ENCODE results near the gene GXYLT1. TPM values are rescaled to one million over a fixed set of nuclear protein-coding genes. Genes with fewer than 3 reads are reported as not detected.
"Not testable (repeated sequence)": the region's sequence is repeated elsewhere in the genome, so short reads cannot be mapped to it uniquely, and the experiment has no call there.

GXYLT1 gene, protein sequence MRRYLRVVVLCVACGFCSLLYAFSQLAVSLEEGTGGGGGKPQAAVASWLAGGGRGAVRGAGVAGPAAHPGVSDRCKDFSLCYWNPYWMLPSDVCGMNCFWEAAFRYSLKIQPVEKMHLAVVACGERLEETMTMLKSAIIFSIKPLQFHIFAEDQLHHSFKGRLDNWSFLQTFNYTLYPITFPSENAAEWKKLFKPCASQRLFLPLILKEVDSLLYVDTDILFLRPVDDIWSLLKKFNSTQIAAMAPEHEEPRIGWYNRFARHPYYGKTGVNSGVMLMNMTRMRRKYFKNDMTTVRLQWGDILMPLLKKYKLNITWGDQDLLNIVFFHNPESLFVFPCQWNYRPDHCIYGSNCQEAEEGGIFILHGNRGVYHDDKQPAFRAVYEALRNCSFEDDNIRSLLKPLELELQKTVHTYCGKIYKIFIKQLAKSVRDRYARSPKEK
- total RNA-seq (10 to 100 TPM; 28.5 to 29.9 TPM), polyA plus RNA-seq (ENCODE audit: insufficient read depth, low read depth, low replicate concordance) (13.7 TPM)
- long read RNA-seq, donor 1, full-length matches to known transcripts = 8 of 8 reads
- long read RNA-seq, donor 1, partial matches to known transcripts = 0 of 8 reads
- long read RNA-seq, donor 1, other reads (novel, unspliced or antisense) = 0 of 8 reads
- long read RNA-seq, donor 2, full-length matches to known transcripts = 6 of 6 reads
- long read RNA-seq, donor 2, partial matches to known transcripts = 0 of 6 reads
- long read RNA-seq, donor 2, other reads (novel, unspliced or antisense) = 0 of 6 reads

DNA sequence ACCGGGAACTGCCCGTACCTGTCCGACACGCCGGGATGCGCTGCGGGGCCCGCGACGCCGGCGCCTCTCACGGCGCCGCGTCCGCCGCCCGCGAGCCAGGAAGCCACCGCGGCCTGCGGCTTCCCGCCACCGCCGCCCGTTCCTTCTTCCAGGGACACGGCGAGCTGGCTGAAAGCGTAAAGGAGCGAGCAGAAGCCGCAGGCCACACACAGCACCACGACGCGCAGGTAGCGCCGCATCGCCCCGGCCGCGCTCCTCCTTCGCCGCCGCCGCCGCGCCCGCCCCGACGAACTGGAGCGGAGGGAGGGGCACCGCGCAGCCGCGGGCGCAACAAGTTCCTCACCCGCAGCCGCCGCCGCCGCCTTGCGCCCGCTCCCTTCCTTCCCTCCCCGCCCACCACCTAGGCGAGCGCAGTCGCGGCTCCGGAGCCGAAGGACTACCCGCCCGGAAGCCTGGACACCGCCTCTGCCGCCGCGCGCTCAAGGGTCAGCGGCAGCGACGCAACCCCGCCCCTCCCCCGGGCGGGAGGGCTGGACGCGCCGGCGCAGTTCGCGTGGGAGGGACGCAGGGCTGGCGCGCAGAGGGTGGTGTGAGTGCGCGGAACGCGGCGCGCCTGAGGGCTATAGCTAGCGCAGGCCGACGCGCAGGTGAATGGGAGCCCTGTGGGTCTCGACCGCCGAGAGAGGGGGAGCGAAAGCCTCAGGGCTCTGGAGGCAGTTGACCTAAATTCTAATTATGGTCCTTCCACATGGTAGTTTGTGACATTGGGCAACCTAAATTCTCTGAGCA is at the start of gene GXYLT1:
Gene GXYLT1, minus strand, starts transcription at position 467 of the 789 bp plus-strand sequence. Its CDS starts 228 bp downstream, at position 239.
- DNase-seq = peak; percentile 92
- Histone ChIP-seq H3K4me3 (peak within 1 kb of the TSS; percentile 82 to 93), H3K9me3 (no peaks in the 10 kb centered on the region), H3K27me3 (no peaks in the 10 kb centered on the region), H3K4me1 (peaks cover 26% of the 10 kb centered on the region), H3K36me3 (ENCODE audit: low read depth, missing control alignments) (no peaks in the 10 kb centered on the region), H3K27ac (peak within 1 kb of the TSS; percentile 87 to 94)
- intact Hi-C loops (cut with DNase I; ENCODE audit: low total_unique reads) = no loop called here
- 0 to 1% methylated on average over 53 to 92 of the region's 106 CpGs for WGBS, 2 donors
- TF ChIP-seq, protein P1, sequence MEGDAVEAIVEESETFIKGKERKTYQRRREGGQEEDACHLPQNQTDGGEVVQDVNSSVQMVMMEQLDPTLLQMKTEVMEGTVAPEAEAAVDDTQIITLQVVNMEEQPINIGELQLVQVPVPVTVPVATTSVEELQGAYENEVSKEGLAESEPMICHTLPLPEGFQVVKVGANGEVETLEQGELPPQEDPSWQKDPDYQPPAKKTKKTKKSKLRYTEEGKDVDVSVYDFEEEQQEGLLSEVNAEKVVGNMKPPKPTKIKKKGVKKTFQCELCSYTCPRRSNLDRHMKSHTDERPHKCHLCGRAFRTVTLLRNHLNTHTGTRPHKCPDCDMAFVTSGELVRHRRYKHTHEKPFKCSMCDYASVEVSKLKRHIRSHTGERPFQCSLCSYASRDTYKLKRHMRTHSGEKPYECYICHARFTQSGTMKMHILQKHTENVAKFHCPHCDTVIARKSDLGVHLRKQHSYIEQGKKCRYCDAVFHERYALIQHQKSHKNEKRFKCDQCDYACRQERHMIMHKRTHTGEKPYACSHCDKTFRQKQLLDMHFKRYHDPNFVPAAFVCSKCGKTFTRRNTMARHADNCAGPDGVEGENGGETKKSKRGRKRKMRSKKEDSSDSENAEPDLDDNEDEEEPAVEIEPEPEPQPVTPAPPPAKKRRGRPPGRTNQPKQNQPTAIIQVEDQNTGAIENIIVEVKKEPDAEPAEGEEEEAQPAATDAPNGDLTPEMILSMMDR (IDR thresholded peaks at IDR 0.05) = no peak
- peak; percentile 30 for TF ChIP-seq POLR2A (IDR thresholded peaks at IDR 0.05)

DNA sequence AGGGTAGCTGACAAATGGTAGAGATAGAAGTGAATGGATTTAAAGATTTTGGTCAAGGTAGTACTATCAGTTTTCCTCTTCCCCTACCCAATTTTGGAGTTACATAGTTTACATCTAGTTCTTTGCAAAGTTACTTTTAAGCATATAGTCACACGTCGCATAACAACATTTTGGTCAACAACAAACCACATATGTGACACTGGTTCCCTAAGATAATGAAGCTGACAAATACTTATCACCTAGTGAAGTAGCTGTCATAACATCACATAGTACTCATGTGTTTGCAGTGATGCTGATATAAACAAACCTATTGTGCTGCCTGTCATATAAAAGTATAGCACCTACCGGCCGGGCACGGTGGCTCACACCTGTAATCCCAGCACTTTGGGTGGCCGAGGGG is 48.0 kb upstream of the GXYLT1 start:
- no peak for DNase-seq
- Histone ChIP-seq H3K36me3 (ENCODE audit: low read depth, missing control alignments) (no peaks in the 10 kb centered on the region), H3K4me1 (no peaks in the 10 kb centered on the region), H3K4me3 (no peak overlapping the region), H3K27ac (no peak overlapping the region), H3K27me3 (no peaks in the 10 kb centered on the region), H3K9me3 (no peaks in the 10 kb centered on the region)
- intact Hi-C loops (cut with DNase I; ENCODE audit: low total_unique reads) = no loop called here
- TF ChIP-seq POLR2A (IDR thresholded peaks at IDR 0.05) = no peak
- TF ChIP-seq, protein P1 (IDR thresholded peaks at IDR 0.05) = no peak
- 93 to 96% methylated on average over 6 of the region's 6 CpGs for WGBS, 2 donors

DNA sequence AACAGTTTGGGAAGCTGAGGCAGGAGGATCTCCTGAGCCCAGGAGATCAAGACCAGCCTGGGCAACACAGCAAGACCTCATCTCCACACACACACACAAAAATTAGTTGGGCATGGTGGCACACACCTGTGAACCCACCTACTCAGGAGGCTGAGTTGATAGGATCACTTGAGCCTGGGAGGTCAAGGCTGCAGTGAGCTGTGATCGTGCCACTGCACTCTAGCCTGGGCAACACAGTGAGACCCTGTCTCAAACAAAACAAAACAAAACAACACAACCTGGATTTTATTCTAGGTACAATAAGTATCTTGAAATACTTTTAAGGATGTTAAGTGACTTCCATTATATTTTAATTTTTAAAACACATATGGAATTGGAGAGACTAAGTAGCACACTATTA is 47.6 kb upstream of the GXYLT1 start:
- 89 to 100% methylated on average over 1 of the region's 1 CpG for WGBS, 2 donors

DNA sequence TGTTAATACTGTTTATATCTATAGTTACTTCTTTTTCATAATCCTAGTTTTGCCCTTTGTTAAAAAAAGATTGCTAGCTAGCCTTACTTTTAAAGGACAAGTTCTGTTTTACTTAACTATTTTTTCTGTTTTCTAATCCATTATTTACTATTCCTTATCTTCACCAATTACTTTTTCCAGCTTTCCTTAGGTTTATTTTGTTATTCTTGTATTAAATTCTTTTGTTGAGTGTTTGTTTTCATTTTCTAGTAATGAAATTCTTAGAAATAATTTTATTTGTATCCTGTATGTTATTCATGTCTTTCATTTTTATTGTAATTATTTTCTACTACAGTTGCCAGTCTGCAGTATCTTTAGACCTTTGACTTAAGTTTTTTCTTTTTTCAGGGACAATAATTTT is 45.7 kb upstream of the GXYLT1 start:
- TF ChIP-seq, protein P1 (IDR thresholded peaks at IDR 0.05) = no peak
- TF ChIP-seq POLR2A (IDR thresholded peaks at IDR 0.05) = no peak
- intact Hi-C loops (cut with DNase I; ENCODE audit: low total_unique reads) = no loop called here
- no peak overlapping the region for H3K27ac ChIP-seq
- no peaks in the 10 kb centered on the region for H3K27me3 ChIP-seq
- no peak overlapping the region for H3K4me3 ChIP-seq
- H3K9me3 ChIP-seq = no peaks in the 10 kb centered on the region
- H3K4me1 ChIP-seq = no peaks in the 10 kb centered on the region
- H3K36me3 ChIP-seq (ENCODE audit: low read depth, missing control alignments) = no peaks in the 10 kb centered on the region
- no peak for DNase-seq

More for the DNA sequence above, 47.6 kb upstream of the GXYLT1 start:
- no peak for DNase-seq
- Histone ChIP-seq H3K27ac (no peak overlapping the region), H3K36me3 (ENCODE audit: low read depth, missing control alignments) (no peaks in the 10 kb centered on the region), H3K4me1 (no peaks in the 10 kb centered on the region), H3K27me3 (no peaks in the 10 kb centered on the region), H3K4me3 (no peak overlapping the region), H3K9me3 (no peaks in the 10 kb centered on the region)
- TF ChIP-seq, protein P1 (IDR thresholded peaks at IDR 0.05) = no peak
- no peak for TF ChIP-seq POLR2A (IDR thresholded peaks at IDR 0.05)
- intact Hi-C loops (cut with DNase I; ENCODE audit: low total_unique reads) = no loop called here

DNA sequence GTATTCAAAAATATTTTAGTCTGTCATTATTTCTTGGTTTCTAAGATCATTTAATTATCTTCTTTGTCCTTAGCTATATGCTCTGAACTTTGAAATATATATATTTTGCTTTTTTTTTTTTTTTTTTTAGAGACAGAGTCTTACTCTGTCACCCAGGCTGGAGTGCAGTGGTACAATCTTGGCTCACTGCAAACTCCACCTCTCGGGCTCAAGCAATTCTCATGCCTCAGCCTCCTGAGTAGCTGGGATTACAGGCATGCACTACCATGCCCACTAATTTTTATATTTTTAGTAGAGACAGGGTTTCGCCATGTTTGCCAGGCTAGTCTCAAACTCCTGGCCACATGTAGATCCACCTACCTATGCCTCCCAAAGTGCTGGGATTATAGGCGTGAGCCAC is 43.6 kb upstream of the GXYLT1 start:
- H3K27me3 ChIP-seq; H3K27ac ChIP-seq; H3K4me3 ChIP-seq; H3K36me3 ChIP-seq (ENCODE audit: low read depth, missing control alignments); DNase-seq; intact Hi-C loops (cut with DNase I; ENCODE audit: low total_unique reads); H3K9me3 ChIP-seq; H3K4me1 ChIP-seq: not testable (repeated sequence)
- 90 to 99% methylated on average over 3 of the region's 3 CpGs for WGBS, 2 donors

All from testis (tissue), 5 donors.